Hematopoietic multipotent progenitor cell treated with erythropoietin and hydrocortisone succinate and interleukin-3 and kit ligand, for 8 days (in vitro differentiated cells): ENCODE data around the gene TBX1.
"Not testable (repeated sequence)": the region's sequence is repeated elsewhere in the genome, so short reads cannot be mapped to it uniquely, and the experiment has no call there.

ENCODE experiments used
- DNase-seq: peaks from one replicate; pipeline ENCODE4 v3.0.0-alpha.2; 2015

TBX1 gene

GRCh38 chr22:19723232-19723982 is 37.2 kb upstream of the TBX1 start, which contains the start of gene GP1BB:
GP1BB (plus strand) TSS chr22:19723539; CDS start chr22:19723570, 31 bp downstream.
- DNase-seq = peak; percentile 75

DNA sequence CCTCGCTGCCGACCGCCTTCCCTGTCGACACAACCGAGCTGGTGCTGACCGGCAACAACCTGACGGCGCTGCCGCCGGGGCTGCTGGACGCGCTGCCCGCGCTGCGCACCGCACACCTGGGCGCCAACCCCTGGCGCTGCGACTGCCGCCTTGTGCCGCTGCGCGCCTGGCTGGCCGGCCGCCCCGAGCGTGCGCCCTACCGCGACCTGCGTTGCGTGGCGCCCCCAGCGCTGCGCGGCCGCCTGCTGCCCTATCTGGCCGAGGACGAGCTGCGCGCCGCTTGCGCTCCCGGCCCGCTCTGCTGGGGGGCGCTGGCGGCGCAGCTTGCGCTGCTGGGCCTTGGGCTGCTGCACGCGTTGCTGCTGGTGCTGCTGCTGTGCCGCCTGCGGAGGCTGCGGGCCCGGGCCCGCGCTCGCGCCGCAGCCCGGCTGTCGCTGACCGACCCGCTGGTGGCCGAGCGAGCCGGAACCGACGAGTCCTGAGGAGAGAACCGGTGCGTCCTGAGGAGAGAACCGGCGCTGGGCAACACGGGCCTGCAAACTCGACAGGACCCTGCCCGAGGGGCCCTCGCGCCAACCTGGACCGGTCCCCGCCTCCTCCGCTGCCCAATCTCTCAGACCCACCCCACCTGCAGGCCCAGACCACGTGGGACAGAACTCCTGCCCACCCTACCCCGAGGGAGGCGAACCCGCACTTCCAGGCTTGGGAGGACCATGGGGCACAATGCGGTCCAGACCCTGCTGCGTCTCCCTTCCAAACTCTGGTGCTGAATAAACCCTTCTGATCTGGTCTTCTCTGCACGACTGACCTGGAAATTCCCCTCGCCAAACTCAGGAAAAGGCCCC is 36.4 kb upstream of the TBX1 start:
- peak; percentile 58 for DNase-seq

DNA sequence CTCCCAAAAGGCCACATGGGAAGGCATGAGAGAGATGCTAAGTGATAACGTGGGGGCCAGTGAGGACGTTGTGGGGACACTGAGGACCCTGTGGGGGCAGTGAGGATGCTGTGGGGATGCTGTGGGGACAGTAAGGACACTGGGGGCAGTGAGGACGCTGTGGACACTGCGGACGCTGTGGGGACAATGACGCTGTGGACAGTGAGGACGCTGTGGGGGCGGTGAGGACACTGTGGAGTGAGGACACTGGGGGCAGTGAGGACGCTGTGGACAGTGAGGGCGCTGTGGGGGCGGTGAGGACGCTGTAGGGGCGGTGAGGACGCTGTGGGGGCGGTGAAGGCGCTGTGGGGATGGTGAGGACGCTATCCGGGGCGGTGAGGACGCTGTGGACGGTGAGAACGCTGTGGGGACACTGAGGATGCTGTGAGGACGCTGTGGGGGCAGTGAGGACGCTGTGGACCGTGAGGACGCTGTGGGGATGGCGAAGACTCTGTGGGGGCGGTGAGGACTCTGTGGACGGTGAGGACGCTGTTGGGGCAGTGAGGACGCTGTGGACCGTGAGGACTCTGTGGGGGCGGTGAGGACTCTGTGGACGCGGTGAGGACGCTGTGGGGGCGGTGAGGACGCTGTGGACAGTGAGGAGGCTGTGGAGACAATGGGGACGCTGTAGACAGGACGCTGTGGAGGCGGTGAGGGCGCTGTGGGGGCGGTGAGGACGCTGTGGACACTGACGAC is 35.5 kb upstream of the TBX1 start:
- DNase-seq = no peak

DNA sequence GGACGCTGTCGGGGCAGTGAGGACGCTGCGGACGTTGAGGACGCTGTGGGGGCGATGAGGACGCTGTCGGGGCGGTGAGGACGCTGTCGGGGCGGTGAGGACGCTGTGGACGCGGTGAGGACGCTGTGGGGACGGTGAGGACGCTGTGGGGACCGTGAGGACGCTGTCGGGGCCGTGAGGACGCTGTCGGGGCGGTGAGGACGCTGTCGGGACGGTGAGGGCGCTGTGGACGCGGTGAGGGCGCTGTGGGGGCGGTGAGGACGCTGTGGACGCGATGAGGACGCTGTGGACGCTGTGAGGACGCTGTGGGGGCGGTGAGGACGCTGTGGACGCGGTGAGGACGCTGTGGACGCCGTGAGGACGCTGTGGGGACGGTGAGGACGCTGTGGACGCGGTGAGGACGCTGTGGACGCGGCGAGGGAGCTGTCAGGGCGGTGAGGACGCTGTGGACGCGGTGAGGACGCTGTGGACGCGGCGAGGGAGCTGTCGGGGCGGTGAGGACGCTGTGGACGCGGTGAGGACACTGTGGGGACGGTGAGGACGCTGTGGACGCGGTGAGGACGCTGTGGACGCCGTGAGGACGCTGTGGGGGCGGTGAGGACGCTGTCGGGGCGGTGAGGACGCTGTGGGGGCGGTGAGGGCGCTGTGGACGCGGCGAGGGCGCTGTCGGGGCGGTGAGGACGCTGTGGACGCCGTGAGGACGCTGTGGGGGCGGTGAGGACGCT is 34.4 kb upstream of the TBX1 start:
- not testable (repeated sequence) for DNase-seq

DNA sequence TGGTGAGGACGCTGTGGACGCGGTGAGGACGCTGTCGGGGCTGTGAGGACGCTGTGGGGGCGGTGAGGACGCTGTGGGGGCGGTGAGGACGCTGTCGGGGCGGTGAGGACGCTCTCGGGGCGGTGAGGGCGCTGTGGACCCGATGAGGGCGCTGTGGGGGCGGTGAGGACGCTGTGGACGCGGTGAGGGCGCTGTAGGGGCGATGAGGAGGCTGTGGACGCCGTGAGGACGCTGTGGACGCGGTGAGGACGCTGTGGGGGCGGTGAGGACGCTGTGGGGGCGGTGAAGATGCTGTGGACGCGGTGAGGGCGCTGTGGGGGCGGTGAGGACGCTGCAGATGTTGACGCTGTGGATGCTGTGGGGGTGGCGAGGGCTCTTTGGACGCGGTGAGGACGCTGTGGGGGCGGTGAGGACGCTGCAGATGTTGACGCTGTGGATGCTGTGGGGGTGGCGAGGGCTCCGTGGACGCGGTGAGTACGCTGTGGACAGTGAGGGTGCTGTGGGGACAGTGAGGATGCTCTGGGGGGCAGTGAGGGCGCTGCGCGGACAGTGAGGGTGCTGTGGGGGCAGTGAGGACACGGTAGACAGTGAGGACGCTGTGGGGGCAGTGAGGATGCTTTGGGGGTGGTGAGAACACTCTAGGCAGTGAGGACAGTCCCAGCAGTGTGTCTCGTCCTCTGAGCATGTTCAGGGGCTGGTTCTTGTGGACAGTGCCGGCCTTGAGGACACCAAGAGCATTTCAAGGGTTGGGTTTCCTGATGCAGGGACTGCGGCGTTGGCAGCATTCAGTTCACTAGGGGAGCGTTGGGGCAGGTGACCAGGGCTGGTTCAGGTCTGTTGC is 33.0 kb upstream of the TBX1 start:
- DNase-seq = no peak

DNA sequence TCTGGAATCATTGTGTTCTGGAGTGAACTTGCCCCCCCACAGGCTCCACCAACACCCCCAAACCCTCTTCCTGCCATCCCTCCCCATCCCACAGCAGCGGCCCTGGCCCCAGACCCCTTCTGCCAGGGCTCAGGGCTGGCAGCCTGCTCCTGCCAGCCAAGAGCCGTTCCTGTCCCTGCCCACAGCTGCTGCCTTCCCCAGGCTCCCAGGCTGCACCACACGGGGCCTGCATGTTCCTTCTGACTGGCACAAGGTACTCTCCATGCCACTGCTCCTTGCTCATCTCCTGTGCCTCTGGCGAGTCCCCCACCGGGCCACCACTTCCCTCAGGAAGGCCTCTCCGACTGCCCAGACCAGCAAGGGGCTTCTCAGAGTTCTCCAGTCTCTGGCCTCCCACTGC is 32.3 kb upstream of the TBX1 start:
- DNase-seq = no peak

DNA sequence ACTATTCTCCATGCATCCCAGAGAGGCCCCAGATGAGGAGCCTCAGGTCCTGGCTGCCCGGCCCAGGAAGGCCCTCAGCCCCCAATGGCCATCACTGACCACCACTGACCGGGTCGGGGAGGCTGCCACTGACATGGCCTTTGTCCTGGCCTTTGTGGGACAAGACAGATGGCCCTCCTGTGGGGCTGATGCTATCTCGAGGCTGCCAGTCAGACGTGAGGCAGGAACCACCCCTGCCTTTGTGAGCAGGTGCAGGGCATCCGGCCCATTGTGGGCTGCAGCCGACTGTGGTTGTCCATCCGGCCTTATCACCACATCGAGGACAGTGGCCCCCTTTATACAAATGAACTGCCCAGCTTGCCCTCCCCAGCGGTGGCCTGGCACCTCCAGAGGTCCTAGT is 31.7 kb upstream of the TBX1 start:
- no peak for DNase-seq

GRCh38 chr22:19729507-19729906 is 31.1 kb upstream of the TBX1 start:
- no peak for DNase-seq

DNA sequence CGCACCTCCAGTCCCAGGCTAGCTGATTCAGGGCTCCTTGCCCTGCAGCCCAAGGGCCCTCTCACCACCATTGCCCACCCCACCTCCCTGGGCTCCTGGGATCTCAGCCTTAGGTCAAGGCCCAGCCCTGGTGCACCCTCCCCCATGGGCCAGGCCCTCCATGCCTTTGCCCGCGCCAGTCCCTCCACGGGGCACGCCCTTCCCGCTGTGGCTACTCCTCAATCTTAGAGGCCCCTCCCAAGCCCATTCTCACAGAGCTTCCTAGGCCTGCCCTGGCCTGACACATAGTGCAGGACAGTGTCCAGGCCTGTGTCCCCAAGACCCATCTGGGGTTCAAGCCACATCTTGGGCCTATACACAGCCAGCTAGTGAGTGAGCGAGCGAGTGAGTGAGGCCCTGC is 30.4 kb upstream of the TBX1 start:
- DNase-seq = no peak

- DNase-seq = peak; percentile 79
Measured at GRCh38 chr22:19730655-19731360, 29.8 kb upstream of the TBX1 start.

DNA sequence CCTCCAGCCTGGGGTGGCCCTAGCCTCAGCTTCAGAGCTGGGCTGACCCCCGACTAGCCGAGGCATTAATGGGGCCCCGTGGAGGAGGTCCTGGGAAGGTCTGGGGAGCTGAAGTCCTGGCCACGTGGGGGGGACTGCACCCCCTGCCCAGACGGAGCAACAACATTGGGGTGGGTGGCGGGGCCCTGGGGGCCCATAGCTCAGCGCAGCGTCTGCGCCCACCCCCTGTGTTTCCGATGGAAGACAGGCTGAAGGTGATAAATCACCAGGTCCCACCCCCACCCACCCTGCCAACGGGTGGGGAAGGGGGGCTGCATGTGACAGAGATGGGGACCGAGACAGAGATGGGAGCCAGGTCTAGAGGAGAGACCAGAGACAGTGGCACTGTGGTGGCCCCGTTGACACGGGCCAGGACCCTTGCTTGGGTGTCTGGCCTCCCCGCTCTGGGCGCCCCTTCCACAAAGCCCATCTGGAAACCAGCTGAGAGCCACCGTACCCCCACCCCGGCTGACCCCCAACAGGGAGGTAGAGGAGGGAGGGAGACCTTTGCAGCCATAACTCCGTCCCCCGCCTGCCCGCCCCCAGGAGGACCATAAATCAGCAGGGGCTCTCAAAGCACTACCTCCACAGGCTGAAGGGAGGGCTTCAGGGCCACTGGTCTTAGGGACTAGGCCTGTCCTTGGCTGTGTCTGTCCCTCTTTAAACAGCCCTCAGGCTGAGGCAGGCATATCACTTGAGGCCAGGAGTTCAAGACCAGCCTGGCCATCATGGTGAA is 29.0 kb upstream of the TBX1 start:
- DNase-seq = no peak

DNA sequence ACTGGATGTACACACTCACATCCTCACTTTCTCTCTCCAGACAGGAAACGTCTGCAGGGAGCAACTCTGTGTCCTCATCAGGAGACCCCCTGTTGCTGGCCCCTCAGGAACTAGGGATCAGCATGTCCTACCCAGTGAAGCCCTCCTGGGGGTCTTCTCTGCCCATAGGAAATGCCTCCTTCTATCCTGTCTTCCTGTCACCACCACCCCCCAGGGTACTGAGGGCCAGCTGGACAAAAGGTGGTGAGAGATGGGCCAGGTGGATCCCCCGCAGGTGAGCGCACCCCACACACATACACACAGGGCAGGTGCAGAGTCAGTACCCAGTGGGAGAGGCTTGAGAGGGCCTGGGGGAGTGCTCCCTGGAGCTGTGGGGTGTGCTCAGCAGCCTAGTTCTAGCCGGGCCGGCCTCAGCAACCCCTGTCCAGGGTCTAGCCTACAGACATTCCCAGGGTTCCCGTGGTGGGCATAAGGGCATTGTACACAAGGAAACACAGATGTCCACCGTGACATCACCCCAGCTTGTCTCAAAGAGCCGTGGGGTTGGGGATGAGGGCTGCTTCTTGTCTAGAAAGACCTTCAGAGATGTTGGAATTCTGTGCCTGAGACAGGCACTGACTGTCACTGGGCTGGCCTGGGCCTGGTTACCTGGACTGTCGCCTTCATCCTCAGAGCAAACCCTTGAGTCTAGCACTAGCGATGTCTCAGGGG is 28.0 kb upstream of the TBX1 start:
- no peak for DNase-seq

DNA sequence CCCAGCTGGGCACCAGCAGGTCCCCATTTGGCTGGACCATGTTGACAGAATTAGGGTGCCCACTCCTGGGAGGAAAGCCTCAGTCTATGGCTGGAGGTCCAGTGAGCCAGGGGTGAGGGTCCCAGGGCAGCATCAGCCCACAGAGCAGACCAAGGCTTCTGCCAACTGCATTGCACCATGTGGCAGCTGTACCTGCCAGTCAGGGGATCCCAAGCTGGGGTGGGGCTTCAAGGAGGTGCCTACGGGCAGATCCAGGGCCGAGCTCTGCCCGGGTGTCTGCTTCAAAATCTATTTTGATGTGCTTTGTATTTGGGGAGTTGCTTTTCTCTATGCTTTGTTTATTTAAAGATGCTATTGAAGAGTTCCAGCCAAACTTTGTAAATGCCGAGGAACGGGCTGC is 26.8 kb upstream of the TBX1 start:
- no peak for DNase-seq

- DNase-seq = no peak
Measured at GRCh38 chr22:19734163-19734562, 26.4 kb upstream of the TBX1 start.

- no peak for DNase-seq
Measured at GRCh38 chr22:19734837-19735382, 25.7 kb upstream of the TBX1 start.

DNA sequence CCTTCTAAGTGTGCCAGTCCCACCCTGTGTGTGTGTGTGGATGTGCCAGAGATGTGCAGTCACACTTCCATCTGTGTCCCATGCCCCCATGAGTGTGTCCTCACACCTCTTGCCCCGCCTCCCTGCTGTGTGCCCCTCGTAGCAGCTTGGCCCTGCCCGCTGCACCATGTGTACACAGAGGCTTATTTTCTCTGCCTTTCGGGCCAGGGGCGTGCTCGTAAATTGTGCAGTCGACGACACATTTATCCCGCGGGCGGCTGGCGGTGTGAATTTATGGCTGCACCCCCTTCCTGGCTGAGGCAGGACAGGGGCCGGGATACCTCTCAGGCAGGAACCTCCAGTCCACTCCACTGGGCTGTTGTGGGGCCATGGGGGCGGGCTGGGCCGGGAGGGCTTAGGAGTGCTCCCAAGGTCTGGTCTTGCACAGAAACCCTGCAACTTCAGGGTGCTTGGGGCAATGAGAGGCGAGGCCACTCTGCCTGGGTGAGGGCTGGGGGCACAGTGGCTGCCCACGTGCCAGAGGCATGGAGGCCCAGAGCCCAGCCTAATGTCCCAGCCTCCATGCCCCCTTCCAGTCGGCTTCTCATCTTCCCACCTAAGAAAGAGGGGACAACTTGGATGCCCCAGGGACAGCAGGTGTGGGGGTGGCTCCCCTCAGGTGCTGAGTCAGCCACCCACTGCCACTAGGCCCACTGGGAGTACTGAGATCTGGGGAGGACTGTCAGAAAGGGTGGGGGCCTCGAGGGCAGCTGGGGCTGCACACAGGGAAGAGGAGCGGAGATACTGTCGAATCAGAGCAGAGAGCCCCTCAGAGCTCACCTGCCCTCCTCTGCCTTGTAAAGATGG is 24.7 kb upstream of the TBX1 start:
- DNase-seq = no peak

- no peak for DNase-seq
Measured at GRCh38 chr22:19737846-19738663, 22.5 kb upstream of the TBX1 start.
